Kidney tubule cell (primary cell): ENCODE measurements around the gene IL20.

Source experiments
- DNase-seq: peaks from one replicate; pipeline ENCODE4 v3.0.0-alpha.2; 2018; ENCODE audit warnings: low spot score

The IL20 gene

DNA sequence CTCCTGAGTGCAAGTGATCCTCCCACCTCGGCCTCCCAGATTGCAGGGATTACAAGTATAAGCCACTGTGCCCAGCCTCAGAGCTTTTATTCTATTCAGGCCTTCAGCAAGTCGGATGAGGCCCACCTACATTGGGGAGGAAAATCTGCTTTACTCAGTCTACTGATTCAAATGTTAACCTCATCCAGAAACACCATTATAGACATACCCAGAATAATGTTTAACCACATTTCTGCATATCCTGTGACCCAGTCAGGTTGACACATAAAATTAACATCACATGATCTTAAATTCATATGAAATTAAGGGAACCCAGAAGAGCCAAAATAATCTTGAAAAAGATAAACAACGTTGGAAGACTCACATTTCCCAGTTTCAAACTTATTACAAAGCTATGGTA, 14.9 kb downstream of the IL20 start:
- no peak for DNase-seq

- DNase-seq: no peak
Measured at GRCh38 chr1:206882555-206882954, 17.1 kb downstream of the IL20 start.

- DNase-seq: no peak
Measured at GRCh38 chr1:206883160-206883559, 17.7 kb downstream of the IL20 start.

- DNase-seq: no peak
Measured at GRCh38 chr1:206883876-206884275, 18.5 kb downstream of the IL20 start.

DNA sequence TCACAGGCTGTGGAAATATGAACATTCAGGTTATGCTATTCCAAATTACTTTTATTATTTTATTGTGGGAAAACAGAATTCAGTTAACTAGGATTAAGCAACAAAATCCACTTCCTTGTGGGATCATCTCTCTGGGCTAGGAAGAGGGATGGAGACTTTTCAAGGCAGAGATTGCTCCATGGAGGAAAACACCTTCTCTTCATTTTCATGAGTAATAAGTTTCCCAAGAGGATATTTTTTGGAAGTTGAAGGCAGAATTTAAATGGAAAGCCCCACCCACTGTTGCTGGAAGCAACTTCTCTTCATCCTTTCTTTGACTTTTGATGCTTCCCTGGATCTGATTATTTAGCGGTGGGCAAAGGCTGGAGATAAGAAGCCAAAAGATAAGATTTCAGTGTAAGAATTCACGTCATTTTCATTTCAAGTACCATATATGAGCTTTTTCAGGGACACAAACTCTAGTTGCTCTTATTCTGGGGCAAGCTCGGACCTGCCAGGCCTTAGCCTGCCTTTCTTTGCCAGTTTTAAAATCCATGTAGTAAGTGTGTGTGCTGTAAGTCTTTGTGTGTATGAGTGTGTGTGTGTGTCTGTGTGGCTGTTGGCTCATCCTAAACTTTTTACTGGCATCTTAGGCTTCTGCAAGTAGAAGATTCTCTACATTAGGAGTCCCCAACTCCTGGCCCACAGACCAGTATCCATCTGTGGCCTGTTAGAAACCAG, 20.1 kb downstream of the IL20 start:
- no peak for DNase-seq

DNA sequence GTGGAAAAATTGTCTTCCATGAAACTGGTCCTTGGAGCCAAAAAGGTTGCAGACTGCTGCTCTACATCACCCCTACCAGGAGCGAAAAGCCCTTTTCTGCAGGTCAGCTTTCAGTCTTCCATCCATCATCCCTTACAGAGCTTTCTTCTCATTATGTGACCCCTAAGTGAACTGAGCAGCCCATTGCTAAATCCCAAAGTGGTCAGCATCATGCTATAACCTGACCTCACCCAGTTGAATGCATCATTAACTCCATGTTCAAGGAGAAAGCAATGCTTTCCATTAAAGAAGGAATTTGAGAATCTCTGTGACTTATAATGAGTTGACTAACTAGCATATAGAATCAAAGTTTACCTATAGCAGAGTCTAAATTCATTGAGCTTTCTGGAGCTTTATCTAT, 21.4 kb downstream of the IL20 start:
- DNase-seq: peak; percentile 34

GRCh38 chr1:206887701-206888100, 22.3 kb downstream of the IL20 start:
- DNase-seq: no peak

- DNase-seq: peak; percentile 69
Measured at GRCh38 chr1:206890125-206891060, 25.0 kb downstream of the IL20 start.

DNA sequence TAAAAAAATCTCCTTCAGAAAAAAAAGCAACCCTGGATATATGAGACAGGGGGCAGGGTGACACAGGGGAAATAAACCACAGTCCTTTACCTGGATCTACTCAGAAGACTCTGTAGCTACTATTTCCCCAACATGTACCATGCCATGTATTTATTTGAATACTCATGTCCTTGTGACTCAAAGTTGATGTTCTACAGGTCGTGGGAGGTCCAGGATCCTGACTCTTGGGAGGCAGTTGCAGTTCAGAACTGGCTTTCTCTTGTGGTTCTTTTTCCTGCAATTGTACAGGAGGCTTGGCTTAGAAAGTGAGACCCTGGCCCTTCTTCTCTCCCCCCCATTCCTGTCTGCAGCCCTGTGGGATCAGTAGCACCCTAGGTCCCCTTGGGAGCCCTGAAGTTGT, 26.0 kb downstream of the IL20 start:
- peak; percentile 9 for DNase-seq

- DNase-seq: no peak
Measured at GRCh38 chr1:206892351-206892984, 27.0 kb downstream of the IL20 start.

DNA sequence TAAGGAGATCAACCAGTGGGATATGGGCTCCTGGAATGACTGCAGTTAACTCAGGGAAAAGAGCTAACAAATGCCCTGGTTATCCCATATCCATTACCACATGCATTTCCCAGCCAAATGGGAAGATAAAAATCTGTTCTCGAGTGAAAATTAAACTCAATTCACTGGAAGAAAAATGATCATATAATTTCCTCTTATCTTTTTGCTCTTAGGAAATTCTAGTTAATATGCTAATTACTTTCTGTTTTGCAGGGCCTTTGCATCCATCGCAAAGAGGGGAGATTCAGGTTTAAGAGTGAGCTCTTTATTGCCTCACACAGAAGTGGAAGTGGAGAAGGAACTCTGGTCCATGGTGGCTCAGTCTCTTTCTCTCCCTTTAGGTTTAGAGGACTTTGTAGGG, 28.0 kb downstream of the IL20 start:
- DNase-seq: no peak

DNA sequence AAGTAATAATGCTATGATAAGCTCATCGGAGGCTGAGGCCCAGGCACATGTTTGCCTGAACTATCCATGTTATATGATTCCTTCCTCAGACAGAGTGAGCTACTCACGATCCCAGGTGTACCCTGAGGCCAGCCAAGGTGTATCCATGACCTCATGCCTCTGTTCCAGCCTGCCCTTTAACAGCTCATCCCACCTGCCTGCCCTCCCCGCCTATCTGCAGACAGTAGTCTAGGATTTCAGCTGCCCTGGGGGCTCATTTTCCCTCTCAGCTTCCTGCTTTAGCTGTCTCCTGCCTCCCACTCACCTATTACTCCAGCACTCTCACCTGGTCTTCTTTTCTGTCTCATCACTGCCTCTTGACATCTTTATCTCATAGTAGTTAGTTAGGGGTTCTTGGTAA, 29.9 kb downstream of the IL20 start:
- peak; percentile 36 for DNase-seq

DNA sequence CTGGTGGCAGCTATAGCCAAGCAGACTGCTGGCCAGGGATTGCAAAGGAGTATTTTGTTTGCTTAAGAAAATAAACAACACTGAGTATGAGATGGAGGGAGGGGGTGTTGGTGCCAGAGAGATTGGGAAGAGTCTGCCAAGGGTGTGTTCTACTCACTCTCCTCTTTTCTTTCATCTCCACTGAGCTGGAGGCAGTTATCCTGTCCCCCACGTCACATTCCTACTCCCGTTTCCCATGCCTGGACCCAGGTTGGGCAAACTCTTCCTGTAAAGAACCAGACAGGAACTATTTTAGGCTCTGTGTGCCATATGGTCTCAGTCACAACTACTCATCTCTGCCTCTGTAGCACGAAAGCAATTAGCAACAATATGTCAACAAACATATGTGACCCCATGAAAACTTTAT, 30.4 kb downstream of the IL20 start:
- DNase-seq: no peak

DNA sequence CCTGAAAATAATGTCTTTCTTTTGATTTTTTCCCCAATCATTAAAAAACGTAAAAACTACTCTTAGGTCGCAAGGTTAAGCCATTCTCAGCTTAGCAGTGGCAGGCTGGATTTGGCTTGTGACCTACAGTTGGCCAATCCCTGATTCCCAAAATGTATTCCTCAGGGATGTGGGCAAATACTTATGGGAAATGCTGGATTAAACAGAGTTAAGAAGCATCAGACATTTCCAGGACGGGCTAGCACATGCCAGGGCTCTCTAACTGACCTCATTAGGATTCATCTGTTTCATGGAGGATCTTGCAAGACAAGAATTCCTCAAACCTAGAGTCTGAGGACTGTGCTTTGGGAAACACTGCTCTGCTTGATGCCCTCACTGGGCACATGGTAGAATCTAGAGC, 30.8 kb downstream of the IL20 start:
- DNase-seq: no peak

DNA sequence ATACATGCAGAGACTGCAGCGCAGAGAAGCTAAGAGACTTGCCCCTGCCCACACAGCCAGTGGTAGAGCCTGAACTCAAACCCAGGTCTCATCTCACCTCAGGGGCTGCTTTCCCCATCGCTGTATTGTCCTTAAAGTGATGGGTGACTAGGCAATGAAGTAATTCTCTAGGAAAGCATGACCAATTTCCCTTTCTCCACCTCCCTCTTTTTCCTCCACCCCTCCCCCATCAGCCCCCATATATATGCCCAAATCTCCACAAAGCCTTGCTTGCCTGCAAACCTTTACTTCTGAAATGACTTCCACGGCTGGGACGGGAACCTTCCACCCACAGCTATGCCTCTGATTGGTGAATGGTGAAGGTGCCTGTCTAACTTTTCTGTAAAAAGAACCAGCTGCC, 31.8 kb downstream of the IL20 start, which contains the start of gene IL24:
TSS of gene IL24 (plus strand) at position 269 of the 400 bp plus-strand sequence. CDS start 390 bp downstream, outside the sequence.
- DNase-seq: no peak

DNA sequence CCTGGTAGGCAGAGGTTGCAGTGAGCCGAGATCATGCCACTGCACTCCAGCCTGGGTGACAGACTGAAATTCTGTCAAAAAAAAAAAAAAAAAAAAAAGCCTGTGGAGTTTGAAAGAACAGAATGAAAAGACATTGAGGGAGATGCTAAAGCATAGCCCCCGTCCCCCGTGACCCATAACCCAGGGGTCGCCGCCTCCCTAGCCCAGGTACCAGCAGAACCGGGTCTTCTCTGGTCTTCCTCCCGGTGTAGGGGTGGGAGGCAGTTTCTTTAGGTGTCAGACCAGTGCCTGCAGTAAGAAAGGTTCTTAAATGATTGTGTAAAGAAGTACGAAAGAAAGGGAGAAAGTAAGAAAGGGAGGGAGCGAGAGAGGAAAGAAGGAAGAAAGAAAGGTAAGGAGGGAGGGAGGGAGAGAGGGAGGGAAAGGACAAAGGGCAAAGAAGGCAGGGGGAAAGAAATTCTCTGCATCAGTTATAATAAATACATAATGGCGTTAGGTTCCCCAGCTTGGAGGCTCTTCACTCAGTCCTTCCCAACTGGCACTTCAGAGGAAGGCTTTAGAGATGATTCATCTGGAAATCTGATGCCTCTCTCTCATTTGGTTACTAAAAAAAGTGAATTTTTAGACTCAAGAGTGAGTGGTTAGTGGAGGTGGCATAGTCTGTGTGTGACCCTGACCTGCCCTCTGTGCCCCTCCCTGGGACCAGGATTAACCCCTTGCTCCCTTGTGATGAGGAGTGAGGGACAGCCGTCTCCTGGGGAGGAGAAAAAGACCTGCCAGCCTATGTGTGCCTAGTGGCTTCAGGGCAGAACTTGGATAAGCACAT, 32.9 kb downstream of the IL20 start:
- DNase-seq: peak; percentile 41

- no peak for DNase-seq
Measured at GRCh38 chr1:206898915-206899431, 33.5 kb downstream of the IL20 start.

DNA sequence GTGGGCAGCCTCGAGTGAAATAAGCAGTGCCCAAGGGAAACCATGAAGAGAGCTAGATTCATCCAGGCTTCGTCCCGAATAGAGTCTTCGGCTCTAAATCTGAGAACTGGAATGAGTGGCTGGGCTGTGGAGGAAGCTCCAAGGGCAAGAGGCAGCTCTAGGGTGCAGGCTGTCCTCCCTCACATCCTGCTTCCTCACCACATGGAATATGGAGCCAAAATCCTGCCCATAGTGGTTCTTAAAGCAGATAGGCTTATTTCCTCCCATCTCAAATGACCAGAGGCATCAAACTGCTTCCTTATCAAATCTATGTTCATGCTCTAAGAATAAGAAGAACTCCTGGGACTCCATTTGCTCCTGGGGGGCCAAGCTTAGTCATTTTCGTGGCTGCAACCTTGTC, 34.3 kb downstream of the IL20 start:
- no peak for DNase-seq

- DNase-seq: no peak
Measured at GRCh38 chr1:206900149-206900548, 34.7 kb downstream of the IL20 start.

GRCh38 chr1:206901944-206902343, 36.5 kb downstream of the IL20 start:
- no peak for DNase-seq

DNA sequence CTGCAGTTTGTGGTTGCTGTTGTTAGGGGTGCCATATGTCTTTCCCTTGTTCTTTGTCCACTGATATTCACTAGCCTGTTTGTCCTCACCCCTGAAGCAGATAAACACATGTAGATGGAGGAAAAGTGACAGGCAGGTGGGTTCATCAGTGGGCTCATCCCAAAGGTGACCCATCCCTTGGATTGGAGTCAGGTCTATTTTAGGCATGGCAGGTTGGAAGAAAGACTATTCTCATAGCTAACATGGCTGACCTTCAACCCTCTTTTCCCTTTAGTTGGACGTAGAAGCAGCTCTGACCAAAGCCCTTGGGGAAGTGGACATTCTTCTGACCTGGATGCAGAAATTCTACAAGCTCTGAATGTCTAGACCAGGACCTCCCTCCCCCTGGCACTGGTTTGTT, 37.3 kb downstream of the IL20 start:
- no peak for DNase-seq

GRCh38 chr1:206903687-206904086, 38.3 kb downstream of the IL20 start:
- no peak for DNase-seq
